HG03103 (cell line): ENCODE data around the gene KIAA0825.

ENCODE experiments used
- ATAC-seq: cut with Tn5 transposase; IDR thresholded peaks from one replicate; pipeline ENCODE4 v1.9.1; 2021; ENCODE audit warnings: low read depth; ENCODE audit not compliant: unreplicated experiment

Gene KIAA0825

GRCh38 chr5:94316916-94317838 is 301.2 kb downstream of the KIAA0825 start:
- no peak for ATAC-seq

GRCh38 chr5:94314460-94315131 is 303.8 kb downstream of the KIAA0825 start:
- no peak for ATAC-seq

- no peak for ATAC-seq
Observed at GRCh38 chr5:94313696-94314095, 304.7 kb downstream of the KIAA0825 start.

GRCh38 chr5:94313188-94313587 is 305.2 kb downstream of the KIAA0825 start:
- ATAC-seq, result no peak

GRCh38 chr5:94312298-94312697 is 306.1 kb downstream of the KIAA0825 start:
- no peak for ATAC-seq

- no peak for ATAC-seq
Observed at GRCh38 chr5:94310833-94311232, 307.6 kb downstream of the KIAA0825 start.

- no peak for ATAC-seq
Observed at GRCh38 chr5:94309141-94309540, 309.3 kb downstream of the KIAA0825 start.

- no peak for ATAC-seq
Observed at GRCh38 chr5:94308442-94308841, 310.0 kb downstream of the KIAA0825 start.

- no peak for ATAC-seq
Observed at GRCh38 chr5:94304146-94304545, 314.3 kb downstream of the KIAA0825 start.

GRCh38 chr5:94288937-94289336 is 329.5 kb downstream of the KIAA0825 start:
- no peak for ATAC-seq

GRCh38 chr5:94285984-94286383 is 332.4 kb downstream of the KIAA0825 start:
- no peak for ATAC-seq

GRCh38 chr5:94283093-94283492 is 335.3 kb downstream of the KIAA0825 start:
- no peak for ATAC-seq

- ATAC-seq, result no peak
Observed at GRCh38 chr5:94281236-94281801, 337.1 kb downstream of the KIAA0825 start.

GRCh38 chr5:94276751-94277150 is 341.7 kb downstream of the KIAA0825 start:
- no peak for ATAC-seq

GRCh38 chr5:94276048-94276447 is 342.4 kb downstream of the KIAA0825 start:
- ATAC-seq, result no peak

- ATAC-seq, result no peak
Observed at GRCh38 chr5:94274707-94275106, 343.7 kb downstream of the KIAA0825 start.

- no peak for ATAC-seq
Observed at GRCh38 chr5:94268226-94268625, 350.2 kb downstream of the KIAA0825 start.

GRCh38 chr5:94267350-94267899 is 351.0 kb downstream of the KIAA0825 start:
- no peak for ATAC-seq

GRCh38 chr5:94266170-94266569 is 352.2 kb downstream of the KIAA0825 start:
- ATAC-seq, result no peak

GRCh38 chr5:94263068-94263467 is 355.3 kb downstream of the KIAA0825 start:
- ATAC-seq, result no peak

GRCh38 chr5:94260096-94260495 is 358.3 kb downstream of the KIAA0825 start:
- ATAC-seq, result no peak
